Measurements from ENCODE around the gene THBS2. TPM values are rescaled to one million over a fixed set of nuclear protein-coding genes. Genes with fewer than 3 reads are reported as not detected.
"Not testable (repeated sequence)": the region's sequence is repeated elsewhere in the genome, so short reads cannot be mapped to it uniquely, and the experiment has no call there.

THBS2 gene
- total and polyA plus RNA-seq, 10 of the 15 experiments (the other 5 are each of a cell fraction or from before 2014, with no cell fraction given): 0.07 to 0.10 TPM; not detected in 8

DNA sequence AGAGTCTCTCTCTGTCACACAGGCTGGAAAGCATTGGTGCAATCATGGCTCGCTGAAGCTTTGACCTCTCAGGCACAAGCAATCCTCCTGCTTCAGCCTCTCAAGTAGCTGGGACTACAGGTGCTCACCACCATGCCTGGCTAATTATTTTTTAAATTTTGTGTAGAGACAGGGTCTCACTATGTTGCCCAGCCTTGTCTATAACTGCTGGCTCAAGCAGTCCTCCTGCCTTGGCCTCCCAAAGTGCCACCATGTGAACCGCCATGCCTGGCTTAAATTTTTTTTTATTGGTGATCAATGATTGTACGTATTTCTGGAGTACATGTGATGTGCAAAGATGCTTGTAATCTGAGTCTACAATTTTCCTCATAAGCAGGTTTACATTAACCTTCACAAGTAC is 54.8 kb downstream of the THBS2 start:
- H4K20me1 ChIP-seq (ENCODE audit: control insufficient read depth, insufficient read depth): no peaks in the 10 kb centered on the region
- FAIRE-seq (no peak), DNase-seq (ENCODE audit: low read depth, low spot score) (no peak), ATAC-seq (no peak)
- no peak overlapping the region for H3K9ac ChIP-seq (ENCODE audit: control insufficient read depth, insufficient read depth, low read length)
- BruUV-seq (replicated peaks): no TSS peak
- ChIA-PET CTCF (no interaction called here), SMC1A (ENCODE audit: uncharacterized antibody, unreplicated experiment) (no interaction called here), POLR2A (no interaction called here), RAD21 (ENCODE audit: unreplicated experiment) (no interaction called here)
- no peak overlapping the region for H2AFZ ChIP-seq (ENCODE audit: control insufficient read depth, low read depth, low read length)
- intact Hi-C loops (cut with micrococcal nuclease; ENCODE audit: unreplicated experiment) (no loop called here), in situ Hi-C loops (cut with MboI) (no loop called here)
- H3K4me3 ChIP-seq: no peak overlapping the region
- no peaks in the 10 kb centered on the region for H3K27me3 ChIP-seq (replicated peaks in 1 of 2; ENCODE audit: control insufficient read depth in 2 of 2, insufficient read depth in 2 of 2, low read length in 1 of 2)
- TF ChIP-seq SPI1 (IDR thresholded peaks at IDR 0.05; ENCODE audit: borderline replicate concordance, insufficient read depth, low read depth, low read length) (no peak), ZZZ3 (IDR thresholded peaks at IDR 0.05; ENCODE audit: control insufficient read depth, insufficient read length, low read depth) (no peak)
- TF ChIP-seq, protein P1, sequence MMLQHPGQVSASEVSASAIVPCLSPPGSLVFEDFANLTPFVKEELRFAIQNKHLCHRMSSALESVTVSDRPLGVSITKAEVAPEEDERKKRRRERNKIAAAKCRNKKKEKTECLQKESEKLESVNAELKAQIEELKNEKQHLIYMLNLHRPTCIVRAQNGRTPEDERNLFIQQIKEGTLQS (IDR thresholded peaks at IDR 0.05; ENCODE audit: borderline replicate concordance, extremely low read depth, low read depth, low read length): no peak
- WGBS (ENCODE audit: insufficient coverage, insufficient replicate concordance, low lambda C conversion rate, missing lambda C conversion rate): 63% methylated on average over 3 of the region's 3 CpGs
- H3K79me2 ChIP-seq (ENCODE audit: control insufficient read depth, insufficient read depth, low read length): no peaks in the 10 kb centered on the region
- H3K9me3 ChIP-seq (replicated peaks; ENCODE audit: control insufficient read depth, insufficient read depth, low read length): no peaks in the 10 kb centered on the region
- H3K36me3 ChIP-seq (ENCODE audit: control insufficient read depth in 2 of 2, insufficient read depth in 2 of 2, low read length in 1 of 2): no peaks in the 10 kb centered on the region
- H3K4me1 ChIP-seq (ENCODE audit: control insufficient read depth, insufficient read depth, low read length): no peaks in the 10 kb centered on the region
- no peak overlapping the region for H3K27ac ChIP-seq (ENCODE audit: control insufficient read depth, insufficient read depth)
- no peak overlapping the region for H3K4me2 ChIP-seq (ENCODE audit: control insufficient read depth, insufficient read depth)

DNA sequence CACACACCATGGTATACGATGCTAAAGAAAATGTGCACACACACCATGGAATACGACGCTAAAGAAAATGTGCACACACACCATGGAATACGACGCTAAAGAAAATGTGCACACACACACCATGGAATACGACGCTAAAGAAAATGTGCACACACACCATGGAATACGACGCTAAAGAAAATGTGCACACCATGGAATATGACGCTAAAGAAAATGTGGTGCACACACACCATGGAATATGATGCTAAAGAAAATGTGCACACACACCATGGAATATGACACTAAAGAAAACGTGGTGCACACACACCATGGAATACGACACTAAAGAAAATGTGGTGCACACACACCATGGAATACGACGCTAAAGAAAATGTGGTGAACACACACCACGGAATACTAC is 55.7 kb downstream of the THBS2 start:
- H3K4me3 ChIP-seq; ATAC-seq; SMC1A ChIA-PET (ENCODE audit: uncharacterized antibody, unreplicated experiment); CTCF ChIA-PET; intact Hi-C loops (cut with micrococcal nuclease; ENCODE audit: unreplicated experiment); H3K4me2 ChIP-seq (ENCODE audit: control insufficient read depth, insufficient read depth); FAIRE-seq; RAD21 ChIA-PET (ENCODE audit: unreplicated experiment); H3K9ac ChIP-seq (ENCODE audit: control insufficient read depth, insufficient read depth, low read length); in situ Hi-C loops (cut with MboI); H4K20me1 ChIP-seq (ENCODE audit: control insufficient read depth, insufficient read depth); BruUV-seq (replicated peaks); H2AFZ ChIP-seq (ENCODE audit: control insufficient read depth, low read depth, low read length); POLR2A ChIA-PET; H3K4me1 ChIP-seq (ENCODE audit: control insufficient read depth, insufficient read depth, low read length); DNase-seq (ENCODE audit: low read depth, low spot score); H3K27ac ChIP-seq (ENCODE audit: control insufficient read depth, insufficient read depth); H3K27me3 ChIP-seq (replicated peaks in 1 of 2; ENCODE audit: control insufficient read depth in 2 of 2, insufficient read depth in 2 of 2, low read length in 1 of 2); H3K79me2 ChIP-seq (ENCODE audit: control insufficient read depth, insufficient read depth, low read length); H3K36me3 ChIP-seq (ENCODE audit: control insufficient read depth in 2 of 2, insufficient read depth in 2 of 2, low read length in 1 of 2); H3K9me3 ChIP-seq (replicated peaks; ENCODE audit: control insufficient read depth, insufficient read depth, low read length): not testable (repeated sequence)
- WGBS (ENCODE audit: insufficient coverage, insufficient replicate concordance, low lambda C conversion rate, missing lambda C conversion rate): 76% methylated on average over 15 of the region's 15 CpGs

DNA sequence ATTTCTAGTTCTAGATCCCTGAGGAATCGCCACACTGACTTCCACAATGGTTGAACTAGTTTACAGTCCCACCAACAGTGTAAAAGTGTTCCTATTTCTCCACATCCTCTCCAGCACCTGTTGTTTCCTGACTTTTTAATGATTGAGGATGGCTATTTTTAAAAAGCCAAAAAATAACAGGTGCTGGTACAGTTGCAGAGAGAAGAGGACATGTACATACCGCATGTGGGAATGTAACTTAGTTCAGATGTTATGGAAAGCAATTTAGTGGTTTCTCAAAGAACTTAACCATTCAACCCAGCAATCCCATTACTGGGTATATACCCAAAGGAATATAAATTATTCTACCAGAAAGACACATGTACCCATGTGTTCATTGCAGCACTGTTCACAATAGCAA is 57.4 kb downstream of the THBS2 start:
- in situ Hi-C loops (cut with MboI); intact Hi-C loops (cut with micrococcal nuclease; ENCODE audit: unreplicated experiment): not testable (repeated sequence)

More for the DNA sequence above, 57.4 kb downstream of the THBS2 start:
- H3K4me1 ChIP-seq (ENCODE audit: control insufficient read depth, insufficient read depth, low read length); H2AFZ ChIP-seq (ENCODE audit: control insufficient read depth, low read depth, low read length); H3K79me2 ChIP-seq (ENCODE audit: control insufficient read depth, insufficient read depth, low read length); H3K9ac ChIP-seq (ENCODE audit: control insufficient read depth, insufficient read depth, low read length); H3K36me3 ChIP-seq (ENCODE audit: control insufficient read depth in 2 of 2, insufficient read depth in 2 of 2, low read length in 1 of 2); H3K4me3 ChIP-seq; H4K20me1 ChIP-seq (ENCODE audit: control insufficient read depth, insufficient read depth); H3K4me2 ChIP-seq (ENCODE audit: control insufficient read depth, insufficient read depth); RAD21 ChIA-PET (ENCODE audit: unreplicated experiment); H3K9me3 ChIP-seq (replicated peaks; ENCODE audit: control insufficient read depth, insufficient read depth, low read length); SMC1A ChIA-PET (ENCODE audit: uncharacterized antibody, unreplicated experiment); H3K27ac ChIP-seq (ENCODE audit: control insufficient read depth, insufficient read depth); DNase-seq (ENCODE audit: low read depth, low spot score); FAIRE-seq; H3K27me3 ChIP-seq (replicated peaks in 1 of 2; ENCODE audit: control insufficient read depth in 2 of 2, insufficient read depth in 2 of 2, low read length in 1 of 2); ATAC-seq; POLR2A ChIA-PET; CTCF ChIA-PET; BruUV-seq (replicated peaks): not testable (repeated sequence)
- WGBS (ENCODE audit: insufficient coverage, insufficient replicate concordance, low lambda C conversion rate, missing lambda C conversion rate): 4% methylated on average over 1 of the region's 2 CpGs

Data from GM12878 (cell line).